ENCODE results near the gene USP10.

Gene USP10

GRCh38 chr16:84709609-84710008 is 9.8 kb downstream of the USP10 start:
- TF ChIP-seq CTCF (IDR thresholded peaks at IDR 0.05; ENCODE audit: insufficient read depth, low read depth, low read length, missing control alignments), result no peak
- no peak overlapping the region for H3K4me3 ChIP-seq (ENCODE audit: low read length)
- no peak for DNase-seq (ENCODE audit: low read depth)

- H3K4me3 ChIP-seq (ENCODE audit: low read length), result no peak overlapping the region
- TF ChIP-seq CTCF (IDR thresholded peaks at IDR 0.05; ENCODE audit: insufficient read depth, low read depth, low read length, missing control alignments), result no peak
- no peak for DNase-seq (ENCODE audit: low read depth)
Observed at GRCh38 chr16:84710686-84711085, 10.9 kb downstream of the USP10 start.

- TF ChIP-seq CTCF (IDR thresholded peaks at IDR 0.05; ENCODE audit: insufficient read depth, low read depth, low read length, missing control alignments), result no peak
- no peak for DNase-seq (ENCODE audit: low read depth)
- no peak overlapping the region for H3K4me3 ChIP-seq (ENCODE audit: low read length)
Observed at GRCh38 chr16:84712138-84712671, 12.4 kb downstream of the USP10 start.

- DNase-seq (ENCODE audit: low read depth), result no peak
- no peak for TF ChIP-seq CTCF (IDR thresholded peaks at IDR 0.05; ENCODE audit: insufficient read depth, low read depth, low read length, missing control alignments)
Observed at GRCh38 chr16:84712801-84713775, 13.3 kb downstream of the USP10 start.

GRCh38 chr16:84714028-84714427 is 14.2 kb downstream of the USP10 start:
- no peak for TF ChIP-seq CTCF (IDR thresholded peaks at IDR 0.05; ENCODE audit: insufficient read depth, low read depth, low read length, missing control alignments)
- DNase-seq (ENCODE audit: low read depth), result no peak
- no peak overlapping the region for H3K4me3 ChIP-seq (ENCODE audit: low read length)

More at GRCh38 chr16:84712801-84713775, 13.3 kb downstream of the USP10 start:
- no peak overlapping the region for H3K4me3 ChIP-seq (ENCODE audit: low read length)

GRCh38 chr16:84715424-84715823 is 15.6 kb downstream of the USP10 start:
- no peak for DNase-seq (ENCODE audit: low read depth)
- H3K4me3 ChIP-seq (ENCODE audit: low read length), result no peak overlapping the region
- TF ChIP-seq CTCF (IDR thresholded peaks at IDR 0.05; ENCODE audit: insufficient read depth, low read depth, low read length, missing control alignments), result no peak

Data from epithelial cell of esophagus (primary cell).